HG03565 (cell line): ENCODE measurements around the gene SLC25A13.
"Not testable (repeated sequence)": the region's sequence is repeated elsewhere in the genome, so short reads cannot be mapped to it uniquely, and the experiment has no call there.

Experiments
- ATAC-seq: cut with Tn5 transposase; IDR thresholded peaks from one replicate; pipeline ENCODE4 v1.9.1; 2021; ENCODE audit warnings: mild to moderate bottlenecking, moderate library complexity; ENCODE audit not compliant: unreplicated experiment

SLC25A13 gene

DNA sequence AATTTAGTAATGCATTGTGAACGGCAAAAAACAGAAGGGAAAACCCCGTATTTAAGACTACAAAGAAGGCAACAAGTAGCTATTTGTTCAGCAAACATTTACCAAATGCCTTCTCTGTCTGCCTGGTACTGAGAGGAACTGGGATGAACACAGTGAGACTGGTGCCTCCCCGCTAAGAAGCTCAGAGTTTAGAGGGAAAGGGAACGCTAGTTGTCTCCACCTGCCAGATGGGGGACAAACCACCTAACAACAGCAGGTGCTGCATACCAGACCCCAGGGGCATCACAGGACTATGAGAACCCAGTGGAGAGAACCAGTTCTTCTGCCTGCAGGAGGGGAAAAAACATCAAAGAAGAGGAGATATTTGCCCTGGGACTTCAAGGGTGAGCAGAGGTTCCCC is 147.1 kb downstream of the SLC25A13 start:
- ATAC-seq, result no peak

GRCh38 chr7:96173781-96174180 is 148.1 kb downstream of the SLC25A13 start:
- ATAC-seq, result no peak

DNA sequence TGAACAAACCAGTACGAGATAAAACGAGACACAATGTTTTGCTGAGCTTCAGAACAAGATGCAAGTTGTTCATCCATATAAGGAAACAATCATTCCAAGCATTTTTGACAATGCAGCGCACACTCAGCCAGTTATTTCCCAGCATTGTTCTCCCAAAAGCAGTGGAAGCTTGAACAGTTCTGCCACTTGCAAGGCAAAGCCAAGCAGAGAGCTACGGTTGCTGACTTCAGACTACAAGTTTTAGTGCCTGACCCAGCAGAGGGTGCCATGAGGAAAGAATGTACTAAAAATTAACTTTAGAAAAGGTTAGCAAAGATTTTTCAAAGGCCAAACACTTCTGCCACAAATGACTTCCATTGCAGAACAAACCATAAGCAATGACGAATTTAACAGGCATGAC is 152.5 kb downstream of the SLC25A13 start:
- no peak for ATAC-seq

GRCh38 chr7:96167424-96167823 is 154.5 kb downstream of the SLC25A13 start:
- ATAC-seq, result no peak

DNA sequence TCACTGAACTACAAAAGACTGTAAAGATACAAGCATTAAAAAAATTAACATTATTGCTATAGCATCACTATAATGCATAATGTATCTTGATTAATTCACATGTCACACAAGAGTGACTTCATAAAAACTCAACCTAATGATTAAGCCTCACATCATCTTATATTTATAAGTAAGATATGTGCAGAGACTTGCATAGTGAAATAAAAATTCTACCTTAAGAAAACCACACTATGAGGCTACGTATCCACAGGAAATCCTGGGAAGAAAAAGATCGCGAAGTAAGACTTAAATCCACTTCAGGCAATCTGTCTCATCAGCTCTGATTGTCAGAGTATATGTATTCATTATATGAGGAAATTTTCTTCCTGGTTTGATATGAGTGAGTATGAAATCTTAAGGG is 160.0 kb downstream of the SLC25A13 start:
- no peak for ATAC-seq

GRCh38 chr7:96157856-96158255 is 164.0 kb downstream of the SLC25A13 start:
- ATAC-seq, result no peak

GRCh38 chr7:96154506-96154905 is 167.4 kb downstream of the SLC25A13 start:
- not testable (repeated sequence) for ATAC-seq

DNA sequence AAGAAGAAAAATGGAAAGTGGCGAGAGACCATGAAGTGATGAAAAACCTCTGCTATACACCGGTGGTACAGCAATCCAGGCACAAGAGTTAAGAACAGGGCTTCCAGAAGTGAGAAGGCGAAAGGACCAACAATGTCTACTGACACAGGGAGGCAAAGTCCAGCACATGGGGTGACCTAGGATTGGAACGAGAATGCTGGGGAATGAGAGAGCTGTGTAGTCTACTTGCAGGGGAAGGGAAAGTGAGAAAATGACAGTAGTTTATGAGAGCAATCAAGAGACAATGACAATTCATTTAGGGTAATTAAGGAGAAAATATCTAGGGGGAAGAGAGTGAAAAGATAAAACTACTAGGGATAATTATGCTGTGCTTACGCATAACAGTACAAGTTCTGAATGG is 169.2 kb downstream of the SLC25A13 start:
- no peak for ATAC-seq

GRCh38 chr7:96151889-96152288 is 170.0 kb downstream of the SLC25A13 start:
- ATAC-seq, result no peak

DNA sequence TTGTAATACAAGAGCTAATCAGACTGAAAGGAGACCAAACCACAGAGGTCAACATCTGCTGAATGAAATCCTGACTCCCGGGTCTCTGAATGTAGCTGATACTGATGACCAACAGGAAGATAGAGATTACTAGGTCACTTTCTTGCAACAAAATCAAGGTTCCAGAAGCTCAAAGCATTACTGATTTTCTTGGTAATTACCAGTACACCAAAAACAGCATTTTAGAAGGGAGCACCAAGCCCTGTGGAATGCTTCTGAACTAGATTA is 177.7 kb downstream of the SLC25A13 start:
- ATAC-seq, result no peak

GRCh38 chr7:96143495-96144259 is 178.2 kb downstream of the SLC25A13 start:
- ATAC-seq, result no peak

DNA sequence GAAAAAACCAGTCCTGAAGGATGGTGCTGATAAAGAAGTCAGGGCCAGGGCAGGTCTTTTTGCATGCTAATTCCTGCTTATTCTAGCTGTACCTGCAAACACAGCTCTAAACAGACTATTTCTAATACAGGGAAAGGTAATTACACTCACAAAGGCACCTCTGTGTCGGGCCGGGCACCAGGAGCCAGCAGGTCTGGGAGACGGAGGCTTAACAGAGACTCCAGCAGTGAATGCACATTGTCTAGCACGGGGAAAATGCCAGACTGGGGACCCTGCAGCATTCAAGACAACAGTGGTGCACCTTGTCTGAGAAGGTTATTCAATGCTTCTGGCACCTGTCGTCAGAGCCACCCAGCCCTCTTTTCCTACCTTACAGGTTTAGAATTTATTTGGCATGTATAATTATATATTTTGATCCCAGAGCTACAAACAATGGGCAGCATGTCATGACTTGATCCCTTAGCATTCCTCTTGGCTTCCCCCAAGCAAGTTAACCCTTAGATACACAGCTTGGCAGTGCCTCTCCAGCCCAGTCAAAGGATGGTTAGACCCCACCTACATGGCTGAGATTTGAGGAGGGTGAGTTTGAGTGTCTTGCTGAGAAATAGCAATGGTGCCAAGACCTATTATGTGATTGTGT is 185.2 kb downstream of the SLC25A13 start:
- ATAC-seq, result no peak

DNA sequence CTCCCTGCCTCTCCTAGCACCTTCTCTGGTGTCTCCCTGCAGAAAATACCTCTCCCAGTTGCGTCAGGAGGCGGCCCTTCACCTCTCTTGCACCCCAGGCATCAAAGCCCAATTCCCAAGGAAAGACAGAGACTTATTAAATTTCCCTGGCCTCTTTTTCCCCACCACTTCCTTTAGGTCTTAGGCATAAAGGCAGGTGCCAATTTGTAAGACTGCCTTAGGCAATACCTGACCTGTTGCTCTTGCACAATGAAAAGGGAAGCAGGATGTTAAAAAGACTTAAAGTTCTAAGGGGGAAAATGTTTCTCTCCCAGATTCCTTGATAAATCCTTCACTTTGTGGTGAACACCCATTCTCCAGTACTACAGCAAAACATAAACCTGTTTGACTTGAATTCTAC is 186.7 kb downstream of the SLC25A13 start:
- ATAC-seq, result no peak

GRCh38 chr7:96131525-96131924 is 190.4 kb downstream of the SLC25A13 start:
- no peak for ATAC-seq

DNA sequence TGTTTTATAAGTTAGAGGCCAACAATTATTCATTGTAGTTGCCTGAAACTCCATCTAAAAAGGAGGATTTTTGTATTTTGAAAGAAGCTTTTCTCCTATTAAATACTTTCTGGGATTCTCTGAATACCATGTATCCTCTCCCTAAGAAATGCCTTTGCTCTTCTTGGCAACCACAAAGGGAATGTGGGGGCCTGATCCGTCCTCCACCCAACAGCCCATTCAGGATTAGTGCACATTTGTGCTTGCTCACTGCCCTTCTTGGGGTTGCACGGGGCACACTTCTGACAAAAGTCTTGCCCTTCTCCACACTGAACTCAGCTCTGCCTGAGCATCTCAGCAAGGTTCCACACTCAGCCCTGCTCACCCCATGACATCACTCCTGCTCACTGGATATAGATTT is 194.2 kb downstream of the SLC25A13 start:
- ATAC-seq, result no peak

DNA sequence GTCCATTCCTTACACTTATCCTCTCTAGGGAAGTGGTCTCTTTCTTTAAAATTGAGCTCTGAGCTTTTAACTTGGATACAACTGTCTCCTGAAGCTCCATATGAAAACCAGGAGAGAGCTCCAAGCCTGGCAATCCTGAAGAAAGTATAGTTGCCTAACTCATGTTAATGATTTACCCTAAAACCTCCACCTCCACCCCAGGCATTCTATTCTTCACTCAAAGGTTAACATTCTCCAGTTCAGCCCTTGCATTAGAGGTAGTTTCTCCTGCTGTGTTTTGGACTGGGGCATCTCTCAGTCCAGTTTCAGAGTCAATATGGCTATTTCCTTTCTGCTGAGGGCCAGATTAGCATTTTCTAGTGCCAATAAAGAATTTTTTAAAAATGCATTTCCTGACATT is 195.5 kb downstream of the SLC25A13 start:
- ATAC-seq, result no peak

DNA sequence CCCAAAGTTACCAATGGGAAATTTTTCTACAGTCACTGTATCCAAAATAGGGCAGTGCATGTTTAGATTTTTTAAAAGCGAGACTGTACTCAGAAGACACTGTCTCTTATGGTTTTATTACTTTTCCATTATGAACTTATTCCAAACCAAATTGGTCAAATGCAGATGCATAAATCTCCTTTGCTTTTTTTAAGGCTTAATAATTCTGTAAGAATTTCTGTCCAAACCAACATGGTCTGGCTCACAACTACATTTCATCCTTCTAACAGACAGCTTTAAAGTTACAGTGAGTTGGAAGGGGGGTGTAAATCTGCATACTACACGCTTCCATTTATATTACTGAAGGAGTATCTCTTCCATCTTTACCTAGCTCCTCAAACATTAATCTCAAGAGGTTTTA is 199.2 kb downstream of the SLC25A13 start:
- ATAC-seq, result no peak

- no peak for ATAC-seq
Measured at GRCh38 chr7:96121752-96122151, 200.1 kb downstream of the SLC25A13 start.

GRCh38 chr7:96120445-96121225 is 201.3 kb downstream of the SLC25A13 start:
- no peak for ATAC-seq

GRCh38 chr7:96118449-96119001 is 203.4 kb downstream of the SLC25A13 start:
- ATAC-seq, result no peak

DNA sequence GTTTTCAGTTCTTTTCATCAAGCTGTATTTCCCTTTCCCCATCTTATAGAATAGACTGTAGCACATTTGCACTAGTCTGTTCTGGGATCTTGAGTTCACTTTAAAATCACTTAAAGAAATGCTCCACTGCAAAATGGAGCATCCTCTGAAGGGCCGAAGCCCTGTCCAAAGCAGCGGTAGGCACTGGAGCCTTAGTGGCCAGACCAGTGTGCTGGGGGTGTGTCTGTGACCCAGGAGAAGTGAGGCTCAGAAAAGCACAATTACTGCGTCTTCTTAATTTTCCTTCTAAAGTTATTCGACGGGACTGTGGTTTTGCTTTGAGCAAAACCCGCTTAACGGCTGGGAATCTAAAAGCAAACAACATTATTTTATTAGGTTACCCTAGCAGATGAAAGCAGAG is 205.7 kb downstream of the SLC25A13 start:
- ATAC-seq, result no peak

GRCh38 chr7:96114190-96114589 is 207.7 kb downstream of the SLC25A13 start:
- ATAC-seq, result no peak
